HUES6 (cell line): ENCODE data around the gene PIK3C2A.

ENCODE experiments used
- H3K27ac ChIP-seq: 2 replicates; pipeline ENCODE4 v1.7.0; 2013; ENCODE audit warnings: low read depth, mild to moderate bottlenecking, low read length, inconsistent platforms
- H3K27me3 ChIP-seq: 2 replicates; pipeline ENCODE4 v1.6.1; 2013; ENCODE audit warnings: low read length; ENCODE audit not compliant: control insufficient read depth, insufficient read depth
- H3K36me3 ChIP-seq: 2 replicates; pipeline ENCODE4 v1.6.1; 2013; ENCODE audit warnings: low read length; ENCODE audit not compliant: control insufficient read depth, insufficient read depth
- H3K4me1 ChIP-seq: 2 replicates; pipeline ENCODE4 v1.6.1; 2013; ENCODE audit warnings: low read length; ENCODE audit not compliant: control insufficient read depth, insufficient read depth
- H3K4me3 ChIP-seq: 2 replicates; pipeline ENCODE4 v1.5.1; 2013; ENCODE audit warnings: low read depth, low read length
- H3K9ac ChIP-seq: one replicate; pipeline ENCODE4 v1.6.1; 2013; ENCODE audit warnings: mild to moderate bottlenecking, low read length
- H3K9me3 ChIP-seq: 2 replicates; pipeline ENCODE4 v1.6.1; 2013; ENCODE audit warnings: low read depth, low read length; ENCODE audit not compliant: control insufficient read depth, insufficient read depth

PIK3C2A gene

GRCh38 chr11:17183836-17184235, 23.9 kb downstream of the PIK3C2A start:
- Histone ChIP-seq H3K36me3 (peaks cover 12% of the 10 kb centered on the region), H3K9ac (no peak overlapping the region), H3K27me3 (no peaks in the 10 kb centered on the region), H3K4me3 (no peak overlapping the region), H3K4me1 (peaks cover 4% of the 10 kb centered on the region; the same call in 1 of the 2 replicates), H3K27ac (no peak overlapping the region), H3K9me3 (no peaks in the 10 kb centered on the region)

- Histone ChIP-seq H3K27ac (no peak overlapping the region), H3K4me3 (no peak overlapping the region), H3K36me3 (peaks cover 10% of the 10 kb centered on the region; the same call in 1 of the 2 replicates), H3K4me1 (no peaks in the 10 kb centered on the region), H3K9me3 (no peaks in the 10 kb centered on the region), H3K27me3 (no peaks in the 10 kb centered on the region), H3K9ac (no peak overlapping the region)
Measured at GRCh38 chr11:17179970-17180369, 27.8 kb downstream of the PIK3C2A start.

GRCh38 chr11:17173332-17173731, 34.5 kb downstream of the PIK3C2A start:
- Histone ChIP-seq H3K9me3 (no peaks in the 10 kb centered on the region), H3K27me3 (no peaks in the 10 kb centered on the region), H3K9ac (no peak overlapping the region), H3K36me3 (peaks cover 18% of the 10 kb centered on the region), H3K27ac (no peak overlapping the region), H3K4me1 (peaks cover 3% of the 10 kb centered on the region; the same call in 1 of the 2 replicates), H3K4me3 (no peak overlapping the region)

- Histone ChIP-seq H3K36me3 (peaks cover 23% of the 10 kb centered on the region), H3K27me3 (no peaks in the 10 kb centered on the region), H3K9me3 (no peaks in the 10 kb centered on the region), H3K9ac (no peak overlapping the region), H3K4me1 (peaks cover 3% of the 10 kb centered on the region; the same call in 1 of the 2 replicates), H3K27ac (no peak overlapping the region), H3K4me3 (no peak overlapping the region)
Measured at GRCh38 chr11:17171916-17172315, 35.9 kb downstream of the PIK3C2A start.

- H3K9ac ChIP-seq = no peak overlapping the region
Measured at GRCh38 chr11:17171343-17171742, 36.4 kb downstream of the PIK3C2A start.

GRCh38 chr11:17169876-17170275, 37.9 kb downstream of the PIK3C2A start:
- H3K4me1 ChIP-seq = peaks cover 9% of the 10 kb centered on the region; the same call in 1 of the 2 replicates
- no peaks in the 10 kb centered on the region for H3K27me3 ChIP-seq
- no peak overlapping the region for H3K27ac ChIP-seq
- H3K36me3 ChIP-seq = peaks cover 23% of the 10 kb centered on the region
- no peaks in the 10 kb centered on the region for H3K9me3 ChIP-seq
- no peak overlapping the region for H3K4me3 ChIP-seq
- H3K9ac ChIP-seq = no peak overlapping the region

More at GRCh38 chr11:17171343-17171742, 36.4 kb downstream of the PIK3C2A start:
- peaks cover 3% of the 10 kb centered on the region; the same call in 1 of the 2 replicates for H3K4me1 ChIP-seq
- no peak overlapping the region for H3K27ac ChIP-seq
- H3K4me3 ChIP-seq = no peak overlapping the region
- H3K36me3 ChIP-seq = peaks cover 23% of the 10 kb centered on the region
- no peaks in the 10 kb centered on the region for H3K9me3 ChIP-seq
- H3K27me3 ChIP-seq = no peaks in the 10 kb centered on the region

- Histone ChIP-seq H3K4me3 (no peak overlapping the region), H3K36me3 (peaks cover 23% of the 10 kb centered on the region), H3K27ac (no peak overlapping the region), H3K27me3 (no peaks in the 10 kb centered on the region), H3K4me1 (peaks cover 7% of the 10 kb centered on the region; the same call in 1 of the 2 replicates), H3K9me3 (no peaks in the 10 kb centered on the region), H3K9ac (no peak overlapping the region)
Measured at GRCh38 chr11:17165247-17165890, 42.4 kb downstream of the PIK3C2A start.

- Histone ChIP-seq H3K36me3 (peaks cover 19% of the 10 kb centered on the region), H3K9ac (no peak overlapping the region), H3K9me3 (no peaks in the 10 kb centered on the region), H3K27ac (no peak overlapping the region), H3K4me1 (peaks cover 8% of the 10 kb centered on the region), H3K4me3 (no peak overlapping the region), H3K27me3 (no peaks in the 10 kb centered on the region)
Measured at GRCh38 chr11:17164361-17165246, 43.2 kb downstream of the PIK3C2A start.

- H3K4me3 ChIP-seq = no peak overlapping the region
- no peaks in the 10 kb centered on the region for H3K27me3 ChIP-seq
- no peaks in the 10 kb centered on the region for H3K9me3 ChIP-seq
- H3K27ac ChIP-seq = no peak overlapping the region
- H3K36me3 ChIP-seq = peaks cover 11% of the 10 kb centered on the region
- H3K4me1 ChIP-seq = peaks cover 14% of the 10 kb centered on the region
- H3K9ac ChIP-seq = no peak overlapping the region
Measured at GRCh38 chr11:17163736-17164135, 44.0 kb downstream of the PIK3C2A start.

- 0 out of 2 replicates have a peak, but pooled peaks cover 7% of the 10 kb centered on the region for H3K36me3 ChIP-seq
- H3K9ac ChIP-seq = no peak overlapping the region
- peaks cover 14% of the 10 kb centered on the region for H3K4me1 ChIP-seq
- no peak overlapping the region for H3K4me3 ChIP-seq
- H3K27me3 ChIP-seq = no peaks in the 10 kb centered on the region
- no peaks in the 10 kb centered on the region for H3K9me3 ChIP-seq
- no peak overlapping the region for H3K27ac ChIP-seq
Measured at GRCh38 chr11:17163291-17163690, 44.5 kb downstream of the PIK3C2A start.

GRCh38 chr11:17162376-17162775, 45.4 kb downstream of the PIK3C2A start:
- Histone ChIP-seq H3K27ac (no peak overlapping the region), H3K9ac (no peak overlapping the region), H3K4me1 (peaks cover 14% of the 10 kb centered on the region), H3K27me3 (no peaks in the 10 kb centered on the region), H3K9me3 (no peaks in the 10 kb centered on the region), H3K36me3 (no peaks in the 10 kb centered on the region), H3K4me3 (no peak overlapping the region)
